Endothelial cell of umbilical vein (primary cell): Measurements from ENCODE around the gene PLA2G6. TPM values are rescaled to one million over a fixed set of nuclear protein-coding genes. Genes with fewer than 3 reads are reported as not detected.
A peak's percentile ranks its signal among the peaks of the same experiment; 100 is the strongest.

Experiments
- BruUV-seq: library from RNA; stranded (reverse); fragments of 400-500 nt; replicated peaks from 2 replicates; lab custom pipeline; 2021; lab: Mats Ljungman, UMichigan
- CTCF ChIA-PET: fragments of 300-600, 350-600 bp; sonication (Branson Sonifier 250); formaldehyde crosslinking; loops from one replicate; lab custom pipeline; 2021; ENCODE audit warnings: antibody characterized with exemption, inconsistent platforms; lab: Charles Lee
- POLR2A ChIA-PET: fragments of 300-600, 350-600 bp; sonication (Branson Sonifier 250); formaldehyde crosslinking; loops from one replicate; lab custom pipeline; 2021; ENCODE audit warnings: antibody characterized with exemption, inconsistent platforms; lab: Charles Lee
- DNase-seq: peaks from one replicate; pipeline ENCODE4 v3.0.0-alpha.2; 2011; ENCODE audit warnings: low read depth, low spot score
- FAIRE-seq: peaks from 2 replicates; lab custom pipeline; 2011; peaks lifted over from hg19 to GRCh38; lab: Jason Lieb, UNC
- H2AFZ ChIP-seq: 2 replicates; pipeline ENCODE4 v1.6.0; 2012; ENCODE audit warnings: low read depth, low read length, control low read depth, inconsistent platforms
- H3K27ac ChIP-seq: 2 replicates; pipeline ENCODE4 v1.5.1; 2011; ENCODE audit warnings: low read depth, mild to moderate bottlenecking, control low read depth, low read length, moderate library complexity; ENCODE audit not compliant: insufficient read depth
- H3K27me3 ChIP-seq, 2 experiments: 2 replicates each; pipeline versions ENCODE4 v1.6.0 to v1.6.1; 2011; ENCODE audit warnings: low read length in 2 of 2, mixed read lengths in 1 of 2; ENCODE audit not compliant: control insufficient read depth in 2 of 2, insufficient read depth in 2 of 2
- H3K36me3 ChIP-seq, 2 experiments: 2 replicates in 1 of 2; 3 replicates in 1 of 2; pipeline ENCODE4 v1.5.1; 2011; ENCODE audit warnings: low read length in 2 of 2, mild to moderate bottlenecking in 1 of 2, moderate library complexity in 1 of 2; ENCODE audit not compliant: control insufficient read depth in 2 of 2, insufficient read depth in 2 of 2; ENCODE audit errors: extremely low read depth in 1 of 2
- H3K4me1 ChIP-seq: 3 replicates; pipeline ENCODE4 v1.5.1; 2011; ENCODE audit warnings: mild to moderate bottlenecking, low read length; ENCODE audit not compliant: control insufficient read depth, insufficient read depth; ENCODE audit errors: extremely low read depth
- H3K4me2 ChIP-seq: 2 replicates; pipeline ENCODE4 v1.6.1; 2011; ENCODE audit warnings: low read length, control low read depth, mixed read lengths; ENCODE audit not compliant: insufficient read depth
- H3K4me3 ChIP-seq, 3 experiments: fragments of 200-600 bp in 1 of 3; sonication (generic), shearing (Covaris generic) in 1 of 3; replicated peaks in 1 of 3; 2 replicates each; pipeline ENCODE4 v1.5.1; 2011 to 2016; ENCODE audit warnings: control low read depth in 3 of 3, low read length in 3 of 3, mild to moderate bottlenecking in 2 of 3, inconsistent platforms in 1 of 3, low read depth in 1 of 3, moderate library complexity in 1 of 3; ENCODE audit not compliant: insufficient read depth in 1 of 3
- H3K79me2 ChIP-seq: 2 replicates; pipeline ENCODE4 v1.6.0; 2012; ENCODE audit warnings: low read length, inconsistent platforms; ENCODE audit not compliant: control insufficient read depth, insufficient read depth
- H3K9ac ChIP-seq: replicated peaks from 2 replicates; pipeline ENCODE3; 2011; ENCODE audit warnings: low read length, control low read depth; ENCODE audit not compliant: insufficient read depth; ENCODE audit errors: extremely low read depth
- H3K9me1 ChIP-seq: replicated peaks from 3 replicates; pipeline ENCODE4 v1.6.0; 2011; ENCODE audit warnings: mild to moderate bottlenecking, low read length; ENCODE audit not compliant: control insufficient read depth, insufficient read depth; ENCODE audit errors: extremely low read depth
- H3K9me3 ChIP-seq: replicated peaks from 2 replicates; pipeline ENCODE4 v1.5.1; 2012; ENCODE audit warnings: low read length, inconsistent platforms; ENCODE audit not compliant: control insufficient read depth, insufficient read depth
- H4K20me1 ChIP-seq: replicated peaks from 2 replicates; pipeline ENCODE3; 2011; ENCODE audit warnings: mild to moderate bottlenecking, low read length; ENCODE audit not compliant: control insufficient read depth, insufficient read depth; ENCODE audit errors: extremely low read depth
- EZH2 ChIP-seq: IDR thresholded peaks from 2 replicates; pipeline ENCODE4 v1.6.1; 2012; ENCODE audit warnings: borderline replicate concordance, low read depth, mild to moderate bottlenecking, moderate library complexity, low read length, inconsistent platforms; ENCODE audit not compliant: severe bottlenecking
- FOS ChIP-seq: IDR thresholded peaks from 2 replicates; pipeline ENCODE4 v1.6.1; 2011; ENCODE audit warnings: mild to moderate bottlenecking, low read length, moderate library complexity, borderline replicate concordance; ENCODE audit not compliant: insufficient read depth
- GATA2 ChIP-seq: IDR thresholded peaks from 2 replicates; pipeline ENCODE4 v1.7.0; 2011; ENCODE audit warnings: low read depth, mild to moderate bottlenecking, moderate library complexity, mixed read lengths, low read length; ENCODE audit not compliant: insufficient read length, insufficient read depth
- JUN ChIP-seq: IDR thresholded peaks from 2 replicates; pipeline ENCODE4 v1.6.1; 2011; ENCODE audit warnings: borderline replicate concordance, low read depth; ENCODE audit not compliant: insufficient read length, insufficient read depth
- MYC ChIP-seq: IDR thresholded peaks from one replicate; pipeline ENCODE4 v1.6.1; 2011; ENCODE audit warnings: mild to moderate bottlenecking, low read depth, low read length
- POLR2A ChIP-seq: IDR thresholded peaks from 2 replicates; pipeline ENCODE4 v1.6.1; 2012; ENCODE audit warnings: low read depth, mild to moderate bottlenecking, control low read depth, low read length
- POLR2AphosphoS5 ChIP-seq: IDR thresholded peaks from 2 replicates; pipeline ENCODE4 v1.6.1; 2012; ENCODE audit warnings: low read depth, mild to moderate bottlenecking, control low read depth, low read length, moderate library complexity; ENCODE audit not compliant: insufficient read depth
- dilution Hi-C: fragments of 300-500 bp; cut with MboI; formaldehyde crosslinking; loops from one replicate; pipeline ENCODE4 v1.15.0; 2019; ENCODE audit warnings: low sequenced_read_pairs; ENCODE audit not compliant: extremely low pct_ligation_motif_present
- intact Hi-C: fragments of 100-400 bp; cut with micrococcal nuclease; formaldehyde crosslinking; loops from one replicate; pipeline ENCODE4 v1.10.0; 2022
- polyA plus RNA-seq, 4 experiments: library from polyadenylated mRNA; depleted of rRNA in 3 of 4; stranded (reverse) in 3 of 4; unstranded in 1 of 4; fragments of >200 nt; gene quantifications; 2 replicates each; pipeline versions ENCODE4 v1.2.1 to v1.2.3, GENCODE V29; 2011 to 2012; ENCODE audit warnings: missing spikeins in 1 of 4
- total RNA-seq: library from RNA; stranded (reverse); gene quantifications from 2 replicates; pipeline ENCODE4 v1.2.3, GENCODE V29; 2021
- TF ChIP-seq, protein P1 (sequence below), 2 donors: IDR thresholded peaks; 1 replicate in 1 of 2; 2 replicates in 1 of 2; pipeline ENCODE4 v1.5.1; 2011; ENCODE audit warnings: low read length in 2 of 2, mild to moderate bottlenecking in 2 of 2, moderate library complexity in 2 of 2, control low read depth in 1 of 2, inconsistent platforms in 1 of 2, low read depth in 1 of 2; ENCODE audit not compliant: insufficient read depth in 1 of 2; ENCODE audit errors: extremely low read depth in 1 of 2
- TF ChIP-seq, protein P2 (sequence below): IDR thresholded peaks from 2 replicates; pipeline ENCODE4 v1.6.1; 2011; ENCODE audit not compliant: insufficient read depth, insufficient read length

PLA2G6 gene
- total and polyA plus RNA-seq, 2 donors (not counting 3 experiments of a cell fraction or from before 2014, with no cell fraction given) = 6.6 to 10.3 TPM

DNA sequence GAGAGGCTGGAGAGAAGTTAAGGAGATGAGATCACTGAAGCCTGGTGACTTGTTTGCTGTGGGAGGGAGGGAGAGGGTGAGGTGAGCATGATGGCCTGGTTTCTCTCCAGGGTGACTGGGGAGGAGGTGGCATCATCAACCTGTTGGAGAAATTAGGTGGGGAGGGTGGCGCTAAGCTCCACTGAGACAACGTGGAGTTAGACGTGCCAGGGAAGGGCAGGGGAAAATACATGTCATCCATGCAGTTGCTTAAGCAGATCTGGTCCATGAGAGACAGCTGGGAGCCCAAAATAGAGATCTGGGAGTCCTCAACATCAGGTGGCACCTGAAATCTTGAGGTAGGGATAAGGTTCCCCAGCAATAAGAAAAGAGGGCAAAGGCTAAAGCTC, 10.8 kb upstream of the PLA2G6 start:
- Histone ChIP-seq H3K4me1 (peaks cover 2% of the 10 kb centered on the region), H3K4me2 (no peak overlapping the region), H2AFZ (no peak overlapping the region), H3K79me2 (no peaks in the 10 kb centered on the region), H4K20me1 (no peaks in the 10 kb centered on the region), H3K9me3 (no peaks in the 10 kb centered on the region), H3K36me3 (no peaks in the 10 kb centered on the region), H3K27me3 (no peaks in the 10 kb centered on the region), H3K27ac (no peak overlapping the region), H3K4me3 (no peak overlapping the region), H3K9me1 (no peaks in the 10 kb centered on the region), H3K9ac (no peak overlapping the region)
- dilution Hi-C loops = no loop called here
- BruUV-seq = no TSS peak
- CTCF ChIA-PET = interaction anchor here (1.0 to 1.9 kb wide), 4 partner anchors 9 to 78 kb away, joined by 3 to 7 read pairs (median 4); partner anchors contain the start of genes MAFF and PLA2G6
- TF ChIP-seq, protein P1, sequence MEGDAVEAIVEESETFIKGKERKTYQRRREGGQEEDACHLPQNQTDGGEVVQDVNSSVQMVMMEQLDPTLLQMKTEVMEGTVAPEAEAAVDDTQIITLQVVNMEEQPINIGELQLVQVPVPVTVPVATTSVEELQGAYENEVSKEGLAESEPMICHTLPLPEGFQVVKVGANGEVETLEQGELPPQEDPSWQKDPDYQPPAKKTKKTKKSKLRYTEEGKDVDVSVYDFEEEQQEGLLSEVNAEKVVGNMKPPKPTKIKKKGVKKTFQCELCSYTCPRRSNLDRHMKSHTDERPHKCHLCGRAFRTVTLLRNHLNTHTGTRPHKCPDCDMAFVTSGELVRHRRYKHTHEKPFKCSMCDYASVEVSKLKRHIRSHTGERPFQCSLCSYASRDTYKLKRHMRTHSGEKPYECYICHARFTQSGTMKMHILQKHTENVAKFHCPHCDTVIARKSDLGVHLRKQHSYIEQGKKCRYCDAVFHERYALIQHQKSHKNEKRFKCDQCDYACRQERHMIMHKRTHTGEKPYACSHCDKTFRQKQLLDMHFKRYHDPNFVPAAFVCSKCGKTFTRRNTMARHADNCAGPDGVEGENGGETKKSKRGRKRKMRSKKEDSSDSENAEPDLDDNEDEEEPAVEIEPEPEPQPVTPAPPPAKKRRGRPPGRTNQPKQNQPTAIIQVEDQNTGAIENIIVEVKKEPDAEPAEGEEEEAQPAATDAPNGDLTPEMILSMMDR (IDR thresholded peaks at IDR 0.05; ENCODE audit: extremely low read depth in 1 of 2, insufficient read depth in 1 of 2, low read depth in 1 of 2, low read length in 2 of 2) = no peak
- no peak for FAIRE-seq
- POLR2A ChIA-PET = interaction anchor here (1.2 kb wide), 1 partner anchor 9 kb away, joined by 3 read pairs; the partner anchor contains the start of gene MAFF
- no peak for DNase-seq
- intact Hi-C loops = no loop called here

DNA sequence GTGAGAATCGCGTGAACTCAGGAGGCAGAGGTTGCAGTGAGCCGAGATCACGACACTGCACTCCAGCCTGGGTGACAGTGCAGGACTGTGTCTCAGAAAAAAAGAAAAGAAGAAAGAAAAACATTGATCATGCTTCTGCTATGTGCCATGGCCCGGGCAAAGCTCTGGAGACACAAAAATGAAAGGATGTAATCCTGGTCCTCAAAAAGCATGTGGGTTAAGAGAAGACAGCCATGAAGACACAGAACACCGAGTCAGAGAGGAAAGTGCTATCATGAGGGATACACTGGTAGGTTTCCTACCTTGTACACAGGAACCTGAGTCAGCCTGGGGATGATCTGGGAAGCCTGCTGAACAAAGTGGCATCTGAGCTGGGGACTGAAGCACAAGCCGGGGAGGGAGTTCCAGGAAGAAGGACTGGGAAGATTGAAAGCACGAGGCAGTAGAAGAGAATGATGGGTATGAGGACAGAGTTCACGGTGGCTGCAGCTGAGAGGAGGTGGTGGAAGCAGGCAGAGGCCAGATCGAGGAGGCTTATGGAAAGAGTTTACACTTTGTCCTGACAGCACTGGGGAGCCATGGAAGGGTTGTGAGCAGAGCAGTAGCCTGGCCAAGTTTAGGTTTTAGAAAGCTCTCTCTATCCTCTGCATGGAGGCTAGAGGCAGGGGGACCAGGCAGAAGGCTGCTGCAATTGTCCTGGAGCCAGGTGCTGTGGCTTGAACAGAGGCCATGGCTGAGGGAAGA, 10.3 kb upstream of the PLA2G6 start:
- H3K36me3 ChIP-seq = no peaks in the 10 kb centered on the region
- H3K9ac ChIP-seq = no peak overlapping the region
- no peaks in the 10 kb centered on the region for H3K27me3 ChIP-seq
- no peak overlapping the region for H3K27ac ChIP-seq
- no peaks in the 10 kb centered on the region for H3K9me1 ChIP-seq
- CTCF ChIA-PET = interaction anchor here (0.6 to 1.9 kb wide), 6 partner anchors 8 to 77 kb away, joined by 3 to 7 read pairs (median 4); partner anchors contain the start of genes MAFF and PLA2G6
- H3K4me2 ChIP-seq = no peak overlapping the region
- H3K79me2 ChIP-seq = no peaks in the 10 kb centered on the region
- dilution Hi-C loops (no loop called here), intact Hi-C loops (no loop called here)
- H3K4me3 ChIP-seq = no peak overlapping the region
- no peaks in the 10 kb centered on the region for H3K9me3 ChIP-seq
- TF ChIP-seq, protein P1 (IDR thresholded peaks at IDR 0.05; ENCODE audit: extremely low read depth in 1 of 2, insufficient read depth in 1 of 2, low read depth in 1 of 2, low read length in 2 of 2) = no peak
- TF ChIP-seq, protein P2, sequence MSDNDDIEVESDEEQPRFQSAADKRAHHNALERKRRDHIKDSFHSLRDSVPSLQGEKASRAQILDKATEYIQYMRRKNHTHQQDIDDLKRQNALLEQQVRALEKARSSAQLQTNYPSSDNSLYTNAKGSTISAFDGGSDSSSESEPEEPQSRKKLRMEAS = no peak
- TF ChIP-seq GATA2 (no peak), MYC (no peak), JUN (no peak), FOS (no peak), EZH2 (no peak), POLR2AphosphoS5 (no peak), POLR2A (no peak)
- FAIRE-seq (peak; percentile 21), DNase-seq (no peak)
- peaks cover 4% of the 10 kb centered on the region for H3K4me1 ChIP-seq
- H4K20me1 ChIP-seq = no peaks in the 10 kb centered on the region
- no TSS peak for BruUV-seq
- H2AFZ ChIP-seq = peak overlapping the region; percentile 28
- POLR2A ChIA-PET = interaction anchor here (1.2 kb wide), 1 partner anchor 10 kb away, joined by 3 read pairs; the partner anchor contains the start of gene MAFF
